Keratinocyte (primary cell): ENCODE measurements around the gene SLC25A13. TPM values are rescaled to one million over a fixed set of nuclear protein-coding genes. Genes with fewer than 3 reads are reported as not detected.
A peak's percentile ranks its signal among the peaks of the same experiment; 100 is the strongest.

ENCODE experiments used
- DNase-seq: peaks from one replicate; pipeline ENCODE4 v3.0.0-alpha.2; 2011; ENCODE audit warnings: low read depth, missing footprints, low spot score
- FAIRE-seq: peaks from 2 replicates; lab custom pipeline; 2011; peaks lifted over from hg19 to GRCh38; lab: Jason Lieb, UNC
- H2AFZ ChIP-seq: 2 replicates; pipeline ENCODE4 v1.6.0; 2012; ENCODE audit warnings: low read length, control low read depth, inconsistent platforms; ENCODE audit not compliant: control insufficient read depth
- H3K27ac ChIP-seq: 2 replicates; pipeline ENCODE4 v1.5.1; 2011; ENCODE audit warnings: low read length; ENCODE audit not compliant: control insufficient read depth, insufficient read depth
- H3K27me3 ChIP-seq: 3 replicates; pipeline ENCODE4 v1.6.0; 2011; ENCODE audit warnings: low read length; ENCODE audit not compliant: control insufficient read depth, insufficient read depth; ENCODE audit errors: extremely low read depth
- H3K36me3 ChIP-seq, 2 experiments: 2 replicates in 1 of 2; 3 replicates in 1 of 2; pipeline ENCODE4 v1.5.1; 2011; ENCODE audit warnings: low read length in 2 of 2, mild to moderate bottlenecking in 1 of 2; ENCODE audit not compliant: control insufficient read depth in 2 of 2, insufficient read depth in 2 of 2; ENCODE audit errors: extremely low read depth in 1 of 2
- H3K4me1 ChIP-seq: 3 replicates; pipeline ENCODE4 v1.5.1; 2011; ENCODE audit warnings: low read length; ENCODE audit not compliant: control insufficient read depth, insufficient read depth; ENCODE audit errors: extremely low read depth
- H3K4me2 ChIP-seq: 3 replicates; pipeline ENCODE4 v1.6.0; 2011; ENCODE audit warnings: low read depth, low read length; ENCODE audit not compliant: control insufficient read depth, insufficient read depth; ENCODE audit errors: extremely low read depth
- H3K4me3 ChIP-seq, 3 experiments: fragments of 200-600 bp in 1 of 3; sonication (generic) in 1 of 3; 2 replicates in 2 of 3; 3 replicates in 1 of 3; pipeline ENCODE4 v1.5.1; 2011 to 2016; ENCODE audit warnings: low read length in 3 of 3, mild to moderate bottlenecking in 3 of 3, control low read depth in 2 of 3, inconsistent platforms in 1 of 3, low read depth in 1 of 3, mixed read lengths in 1 of 3, mixed run types in 1 of 3, moderate library complexity in 1 of 3; ENCODE audit not compliant: control insufficient read depth in 2 of 3, insufficient read depth in 2 of 3; ENCODE audit errors: extremely low read depth in 1 of 3
- H3K79me2 ChIP-seq: 2 replicates; pipeline ENCODE4 v1.6.0; 2012; ENCODE audit warnings: low read length; ENCODE audit not compliant: control insufficient read depth, insufficient read depth
- H3K9ac ChIP-seq: 3 replicates; pipeline ENCODE4 v1.6.0; 2011; ENCODE audit warnings: low read length; ENCODE audit not compliant: control insufficient read depth, insufficient read depth; ENCODE audit errors: extremely low read depth
- H3K9me1 ChIP-seq: 3 replicates; pipeline ENCODE4 v1.6.0; 2011; ENCODE audit warnings: low read length; ENCODE audit not compliant: control insufficient read depth, insufficient read depth; ENCODE audit errors: extremely low read depth
- H3K9me3 ChIP-seq: 2 replicates; pipeline ENCODE4 v1.5.1; 2012; ENCODE audit warnings: low read depth, low read length; ENCODE audit not compliant: control insufficient read depth
- H4K20me1 ChIP-seq: 3 replicates; pipeline ENCODE4 v1.6.0; 2011; ENCODE audit warnings: low read length; ENCODE audit not compliant: control insufficient read depth, insufficient read depth; ENCODE audit errors: extremely low read depth
- EZH2 ChIP-seq: IDR thresholded peaks from one replicate; pipeline ENCODE4 v1.6.1; 2012; ENCODE audit warnings: inconsistent platforms, mild to moderate bottlenecking, low read length, moderate library complexity
- dilution Hi-C: fragments of 300-500 bp; cut with MboI; formaldehyde crosslinking; loops from one replicate; pipeline ENCODE4 v1.7.0; 2020; ENCODE audit warnings: low sequenced_read_pairs; ENCODE audit not compliant: extremely low pct_ligation_motif_present
- polyA plus RNA-seq, 5 experiments: library from polyadenylated mRNA; depleted of rRNA in 3 of 5; stranded (reverse) in 3 of 5; stranded (forward) in 1 of 5; unstranded in 1 of 5; fragments of >200 nt; gene quantifications; 1 replicate in 1 of 5; 2 replicates in 3 of 5; 3 replicates in 1 of 5; pipeline versions ENCODE4 v1.2.1 to v1.2.3, GENCODE V29; 2011 to 2012; ENCODE audit warnings: missing spikeins in 2 of 5, low read depth in 1 of 5, low replicate concordance in 1 of 5
- TF ChIP-seq, protein P1 (sequence below), 3 experiments: IDR thresholded peaks in 1 of 3; conservative IDR thresholded peaks in 1 of 3; optimal IDR thresholded peaks in 1 of 3; 2 replicates in 2 of 3; 3 replicates in 1 of 3; pipeline versions ENCODE3 to v1.5.1; 2011; ENCODE audit warnings: low read length in 3 of 3, mild to moderate bottlenecking in 3 of 3, moderate library complexity in 2 of 3, control low read depth in 1 of 3, inconsistent platforms in 1 of 3; ENCODE audit not compliant: insufficient read depth in 2 of 3; ENCODE audit errors: extremely low read depth in 1 of 3

Gene SLC25A13
- polyA plus RNA-seq, 1 donor (not counting 4 experiments of a cell fraction or from before 2014, with no cell fraction given): 29.4 TPM

DNA sequence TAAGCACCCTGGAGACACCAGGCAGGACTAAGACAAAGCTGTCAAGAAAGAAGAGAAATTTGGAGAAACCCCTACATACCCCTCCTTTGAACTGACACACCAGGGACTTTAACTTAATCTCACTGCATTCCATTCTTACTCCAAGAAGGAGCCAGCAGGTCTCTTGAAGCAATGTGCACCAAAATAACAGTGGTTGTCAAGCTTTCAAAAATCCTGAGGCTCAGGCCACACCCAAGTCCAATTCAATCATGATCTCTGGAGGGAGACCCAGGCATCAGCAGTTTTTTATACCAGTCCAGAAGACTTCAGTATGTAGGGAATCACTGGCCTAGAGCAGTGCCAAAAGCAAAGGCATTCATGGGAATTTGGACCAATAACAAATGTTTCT, 6.8 kb downstream of the SLC25A13 start:
- Histone ChIP-seq H3K4me3 (no peak overlapping the region), H3K9me3 (no peaks in the 10 kb centered on the region), H3K79me2 (peaks cover 57% of the 10 kb centered on the region), H3K4me1 (peaks cover 16% of the 10 kb centered on the region), H3K36me3 (peaks cover 1 to 9% of the 10 kb centered on the region in 2 experiments), H3K27me3 (no peaks in the 10 kb centered on the region), H3K4me2 (no peak overlapping the region), H3K9me1 (no peaks in the 10 kb centered on the region), H2AFZ (no peak overlapping the region), H3K27ac (no peak overlapping the region), H4K20me1 (no peaks in the 10 kb centered on the region), H3K9ac (no peak overlapping the region)
- TF ChIP-seq, protein P1, sequence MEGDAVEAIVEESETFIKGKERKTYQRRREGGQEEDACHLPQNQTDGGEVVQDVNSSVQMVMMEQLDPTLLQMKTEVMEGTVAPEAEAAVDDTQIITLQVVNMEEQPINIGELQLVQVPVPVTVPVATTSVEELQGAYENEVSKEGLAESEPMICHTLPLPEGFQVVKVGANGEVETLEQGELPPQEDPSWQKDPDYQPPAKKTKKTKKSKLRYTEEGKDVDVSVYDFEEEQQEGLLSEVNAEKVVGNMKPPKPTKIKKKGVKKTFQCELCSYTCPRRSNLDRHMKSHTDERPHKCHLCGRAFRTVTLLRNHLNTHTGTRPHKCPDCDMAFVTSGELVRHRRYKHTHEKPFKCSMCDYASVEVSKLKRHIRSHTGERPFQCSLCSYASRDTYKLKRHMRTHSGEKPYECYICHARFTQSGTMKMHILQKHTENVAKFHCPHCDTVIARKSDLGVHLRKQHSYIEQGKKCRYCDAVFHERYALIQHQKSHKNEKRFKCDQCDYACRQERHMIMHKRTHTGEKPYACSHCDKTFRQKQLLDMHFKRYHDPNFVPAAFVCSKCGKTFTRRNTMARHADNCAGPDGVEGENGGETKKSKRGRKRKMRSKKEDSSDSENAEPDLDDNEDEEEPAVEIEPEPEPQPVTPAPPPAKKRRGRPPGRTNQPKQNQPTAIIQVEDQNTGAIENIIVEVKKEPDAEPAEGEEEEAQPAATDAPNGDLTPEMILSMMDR (optimal IDR thresholded peaks at IDR 0.05 in 1 of 3, IDR thresholded peaks at IDR 0.05 in 1 of 3, conservative IDR thresholded peaks at IDR 0.05 in 1 of 3; ENCODE audit: extremely low read depth in 1 of 3, insufficient read depth in 2 of 3, low read length in 3 of 3): no peak
- TF ChIP-seq EZH2: no peak
- FAIRE-seq (no peak), DNase-seq (no peak)
- dilution Hi-C loops: no loop called here

DNA sequence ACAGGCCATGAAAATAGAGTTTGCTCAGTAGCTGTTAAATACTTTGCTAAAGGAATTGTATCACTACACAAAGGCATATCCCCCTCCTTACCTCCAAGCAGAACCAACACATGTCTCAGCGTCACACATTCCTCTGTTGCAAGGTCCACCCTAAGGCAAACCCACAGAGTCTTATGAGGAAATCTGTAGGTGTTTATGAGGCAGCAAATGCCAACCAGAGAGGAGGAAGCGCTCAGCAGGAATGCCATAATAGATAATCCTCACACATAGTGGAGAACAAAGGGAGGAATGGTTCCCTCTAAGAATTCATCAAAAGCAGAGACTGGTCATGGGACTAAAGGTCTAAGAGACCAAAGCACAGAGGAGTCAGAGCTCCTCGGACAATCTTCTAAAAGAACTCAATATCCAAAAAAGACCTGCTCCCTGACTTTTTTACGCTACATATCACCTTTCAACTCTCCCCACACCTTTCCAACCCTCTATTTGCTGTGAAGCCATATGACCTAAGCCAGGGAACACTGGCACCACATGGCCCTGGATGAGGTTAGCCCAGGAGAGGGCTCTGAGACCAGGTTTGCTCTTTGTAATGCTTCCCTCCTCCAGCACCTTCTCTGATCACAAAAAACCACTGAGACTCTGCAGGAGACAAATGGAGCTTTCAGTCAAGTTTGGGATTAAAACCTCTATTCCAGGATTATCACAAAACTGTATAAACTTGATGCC, 7.3 kb downstream of the SLC25A13 start:
- dilution Hi-C loops: no loop called here
- Histone ChIP-seq H3K4me2 (peak overlapping the region; percentile 52), H3K4me1 (peaks cover 16% of the 10 kb centered on the region), H3K9me3 (no peaks in the 10 kb centered on the region), H3K79me2 (peaks cover 56% of the 10 kb centered on the region), H3K9ac (no peak overlapping the region), H2AFZ (no peak overlapping the region), H3K9me1 (no peaks in the 10 kb centered on the region), H4K20me1 (no peaks in the 10 kb centered on the region), H3K4me3 (no peak overlapping the region), H3K27me3 (no peaks in the 10 kb centered on the region), H3K36me3 (peaks cover 1 to 9% of the 10 kb centered on the region in 2 experiments), H3K27ac (peak overlapping the region; percentile 23)
- FAIRE-seq (peak; percentile 92), DNase-seq (no peak)
- TF ChIP-seq EZH2: no peak
- TF ChIP-seq, protein P1 (optimal IDR thresholded peaks at IDR 0.05 in 1 of 3, IDR thresholded peaks at IDR 0.05 in 1 of 3, conservative IDR thresholded peaks at IDR 0.05 in 1 of 3; ENCODE audit: extremely low read depth in 1 of 3, insufficient read depth in 2 of 3, low read length in 3 of 3): no peak
